IMR-90 (cell line): ENCODE data around the gene PTPRN2. TPM values are rescaled to one million over a fixed set of nuclear protein-coding genes. Genes with fewer than 3 reads are reported as not detected.

Experiments used
- ATAC-seq: fragments of 200-7000 bp; cut with Tn5 transposase; 2 replicates; pipeline ENCODE4 v1.9.1; 2020; ENCODE audit warnings: low read depth, mild to moderate bottlenecking, moderate library complexity
- BruUV-seq: library from RNA; stranded (reverse); fragments of 400-500 nt; replicated peaks from 2 replicates; lab custom pipeline; 2021; lab: Mats Ljungman, UMichigan
- CTCF ChIA-PET: fragments of 300-600 bp; formaldehyde crosslinking; extraction: SDS; loops from one replicate; lab custom pipeline; 2021; ENCODE audit warnings: antibody characterized with exemption; lab: Yijun Ruan, JAX
- POLR2A ChIA-PET: fragments of 300-600 bp; sonication (Branson Sonifier 250); formaldehyde crosslinking; loops from one replicate; lab custom pipeline; 2022; ENCODE audit warnings: antibody characterized with exemption; ENCODE audit not compliant: unreplicated experiment; lab: Charles Lee
- DNase-seq: peaks from one replicate; pipeline ENCODE4 v3.0.0; 2013
- H2AFZ ChIP-seq: replicated peaks from 2 replicates; pipeline ENCODE3; 2013; ENCODE audit warnings: low read length, mild to moderate bottlenecking; ENCODE audit not compliant: poor library complexity
- H2AK5ac ChIP-seq: 2 replicates; pipeline ENCODE4 v1.6.1; 2013; ENCODE audit warnings: low read depth, low read length, inconsistent platforms
- H2AK9ac ChIP-seq: replicated peaks from 2 replicates; pipeline ENCODE3; 2013; ENCODE audit warnings: mild to moderate bottlenecking, low read depth, low read length, moderate library complexity; ENCODE audit not compliant: poor library complexity
- H2BK120ac ChIP-seq: 2 replicates; pipeline ENCODE4 v1.6.1; 2013; ENCODE audit warnings: low read depth, low read length, inconsistent platforms
- H2BK15ac ChIP-seq: 3 replicates; pipeline ENCODE4 v1.6.1; 2013; ENCODE audit warnings: low read depth, low read length, inconsistent platforms
- H2BK20ac ChIP-seq: 2 replicates; pipeline ENCODE4 v1.6.1; 2013; ENCODE audit warnings: low read depth, mild to moderate bottlenecking, inconsistent platforms, low read length, moderate library complexity
- H2BK5ac ChIP-seq: 2 replicates; pipeline ENCODE4 v1.6.1; 2013; ENCODE audit warnings: mild to moderate bottlenecking, low read depth, low read length, inconsistent platforms; ENCODE audit not compliant: poor library complexity, severe bottlenecking
- H3K14ac ChIP-seq: replicated peaks from 2 replicates; pipeline ENCODE4 v1.6.1; 2013; ENCODE audit warnings: low read depth, low read length, inconsistent platforms
- H3K18ac ChIP-seq: 2 replicates; pipeline ENCODE4 v1.6.1; 2013; ENCODE audit warnings: low read depth, low read length, control low read depth
- H3K23ac ChIP-seq: 2 replicates; pipeline ENCODE4 v1.6.1; 2013; ENCODE audit warnings: low read depth, low read length, inconsistent platforms
- H3K27ac ChIP-seq: 2 replicates; pipeline ENCODE4 v1.5.1; 2013; ENCODE audit warnings: mild to moderate bottlenecking, control low read depth, low read length; ENCODE audit not compliant: insufficient read depth
- H3K27me3 ChIP-seq: 2 replicates; pipeline ENCODE4 v1.6.1; 2013; ENCODE audit warnings: low read length; ENCODE audit not compliant: control insufficient read depth, insufficient read depth
- H3K36me3 ChIP-seq: 2 replicates; pipeline ENCODE4 v1.6.1; 2013; ENCODE audit warnings: low read length, mixed read lengths; ENCODE audit not compliant: control insufficient read depth, insufficient read depth
- H3K4ac ChIP-seq: 2 replicates; pipeline ENCODE4 v1.6.1; 2013; ENCODE audit warnings: low read depth, low read length, inconsistent platforms
- H3K4me1 ChIP-seq: 2 replicates; pipeline ENCODE4 v1.6.1; 2013; ENCODE audit warnings: low read length, mixed read lengths; ENCODE audit not compliant: control insufficient read depth, insufficient read depth
- H3K4me2 ChIP-seq: 2 replicates; pipeline ENCODE4 v1.6.1; 2013; ENCODE audit warnings: low read depth, mild to moderate bottlenecking, control low read depth, low read length, moderate library complexity
- H3K4me3 ChIP-seq: 2 replicates; pipeline ENCODE4 v1.5.1; 2013; ENCODE audit warnings: low read depth, mild to moderate bottlenecking, control low read depth, low read length, moderate library complexity; ENCODE audit not compliant: insufficient read depth
- H3K56ac ChIP-seq: 2 replicates; pipeline ENCODE4 v1.6.1; 2013; ENCODE audit warnings: low read length, inconsistent platforms; ENCODE audit not compliant: insufficient read depth; ENCODE audit errors: extremely low read depth
- H3K79me1 ChIP-seq, 2 experiments: 2 replicates each; pipeline ENCODE4 v1.6.1; 2013; ENCODE audit warnings: low read length in 2 of 2, inconsistent platforms in 1 of 2, low read depth in 1 of 2
- H3K9ac ChIP-seq: 2 replicates; pipeline ENCODE4 v1.6.1; 2013; ENCODE audit warnings: low read depth, low read length, control low read depth
- H3K9me1 ChIP-seq: 2 replicates; pipeline ENCODE4 v1.6.1; 2013; ENCODE audit warnings: low read length, inconsistent platforms; ENCODE audit not compliant: insufficient read depth
- H3K9me3 ChIP-seq: 2 replicates; pipeline ENCODE4 v1.6.1; 2013; ENCODE audit warnings: low read length; ENCODE audit not compliant: control insufficient read depth, insufficient read depth
- H4K20me1 ChIP-seq: 2 replicates; pipeline ENCODE4 v1.6.1; 2013; ENCODE audit warnings: low read length, inconsistent platforms; ENCODE audit not compliant: insufficient read depth
- H4K5ac ChIP-seq: 2 replicates; pipeline ENCODE4 v1.6.1; 2013; ENCODE audit warnings: mild to moderate bottlenecking, low read depth, low read length, control low read depth
- H4K8ac ChIP-seq, 2 experiments: 2 replicates each; pipeline ENCODE4 v1.6.1; 2013; ENCODE audit warnings: low read depth in 2 of 2, low read length in 2 of 2, control low read depth in 1 of 2, inconsistent platforms in 1 of 2
- H4K91ac ChIP-seq: 2 replicates; pipeline ENCODE4 v1.6.1; 2013; ENCODE audit warnings: low read depth, low read length, inconsistent platforms; ENCODE audit not compliant: insufficient read depth
- BHLHE40 ChIP-seq: fragments of 150-350 bp; IDR thresholded peaks from 2 replicates; pipeline ENCODE4 v1.6.1; 2016; ENCODE audit warnings: mild to moderate bottlenecking, low read depth, low read length
- CHD1 ChIP-seq: IDR thresholded peaks from 2 replicates; pipeline ENCODE4 v1.6.1; 2012; ENCODE audit warnings: low read depth, low read length, improper control_type of control experiment
- ELK1 ChIP-seq: fragments of 150-350 bp; IDR thresholded peaks from 2 replicates; pipeline ENCODE4 v1.6.1; 2016; ENCODE audit warnings: low read depth, mild to moderate bottlenecking, low read length, moderate library complexity, borderline replicate concordance
- MAFK ChIP-seq: IDR thresholded peaks from 2 replicates; pipeline ENCODE4 v1.6.1; 2012; ENCODE audit warnings: low read depth, low read length, improper control_type of control experiment
- MXI1 ChIP-seq: IDR thresholded peaks from 2 replicates; pipeline ENCODE4 v1.6.1; 2012; ENCODE audit warnings: low read depth, mild to moderate bottlenecking, low read length, moderate library complexity, borderline replicate concordance
- NFE2L2 ChIP-seq: fragments of 150-350 bp; IDR thresholded peaks from 2 replicates; pipeline ENCODE4 v1.6.1; 2016; ENCODE audit warnings: low read depth, mild to moderate bottlenecking, low read length
- POLR2A ChIP-seq: IDR thresholded peaks from 2 replicates; pipeline ENCODE4 v1.6.1; 2012; ENCODE audit warnings: mild to moderate bottlenecking, low read depth, low read length
- RAD21 ChIP-seq: IDR thresholded peaks from 2 replicates; pipeline ENCODE4 v1.6.1; 2012; ENCODE audit warnings: low read length, improper control_type of control experiment
- RCOR1 ChIP-seq: IDR thresholded peaks from 2 replicates; pipeline ENCODE4 v1.6.1; 2012; ENCODE audit warnings: mild to moderate bottlenecking, low read length, improper control_type of control experiment; ENCODE audit not compliant: insufficient replicate concordance
- RFX5 ChIP-seq: IDR thresholded peaks from 2 replicates; pipeline ENCODE4 v1.8.0; 2012; ENCODE audit warnings: low read depth, mild to moderate bottlenecking, low read length, moderate library complexity
- USF2 ChIP-seq: fragments of 150-350 bp; IDR thresholded peaks from 2 replicates; pipeline ENCODE4 v1.6.1; 2017; ENCODE audit warnings: mild to moderate bottlenecking, antibody characterized with exemption, low read length, low read depth
- WGBS, 2 experiments: methylation state at CpG; one replicate each; pipeline versions ENCODE4 v1.1.5 to v1.1.7; 2013; ENCODE audit warnings: missing lambda C conversion rate in 2 of 2; ENCODE audit not compliant: insufficient read length in 1 of 2; ENCODE audit errors: extremely low coverage in 2 of 2; 5-methylcytosine and 5-hydroxymethylcytosine counted together
- dilution Hi-C: fragments of 300-500 bp; cut with HindIII; formaldehyde crosslinking; loops from one replicate; pipeline ENCODE4 v1.14.3; 2018; ENCODE audit warnings: low sequenced_read_pairs; ENCODE audit not compliant: unreplicated experiment
- in situ Hi-C: fragments of 300-500 bp; cut with MboI; formaldehyde crosslinking; loops from 3 replicates; pipeline ENCODE4 v1.14.3; 2019; ENCODE audit warnings: low sequenced_read_pairs, inconsistent platforms, mixed read lengths
- intact Hi-C: fragments of 100-400 bp; cut with micrococcal nuclease; formaldehyde crosslinking; loops from 2 replicates; pipeline ENCODE4 v1.10.0; 2022
- polyA plus RNA-seq, 3 experiments: library from polyadenylated mRNA; depleted of rRNA; stranded (reverse); fragments of >200 nt; gene quantifications; 2 replicates each; pipeline ENCODE4 v1.2.3, GENCODE V29; 2012; ENCODE audit warnings: low replicate concordance in 1 of 3
- total RNA-seq: library from RNA; depleted of rRNA; stranded (reverse); fragments of >200 nt; gene quantifications from 2 replicates; pipeline ENCODE4 v1.2.3, GENCODE V29; 2012

PTPRN2 gene
- total and polyA plus RNA-seq, 2 of the 4 experiments (the other 2 are of a cell fraction): 0.03 TPM; not detected in 1

- no peak overlapping the region for H4K8ac ChIP-seq
- H3K4ac ChIP-seq: no peak overlapping the region
- H3K4me1 ChIP-seq: no peaks in the 10 kb centered on the region
- in situ Hi-C loops: no loop called here
- POLR2A ChIA-PET: no interaction called here
- H2BK120ac ChIP-seq: no peak overlapping the region
- H3K4me3 ChIP-seq: no peak overlapping the region
- intact Hi-C loops: no loop called here
- no peak overlapping the region for H4K91ac ChIP-seq
- no peak overlapping the region for H2BK5ac ChIP-seq
- no peak overlapping the region for H3K4me2 ChIP-seq
- H3K56ac ChIP-seq: no peak overlapping the region
- H3K18ac ChIP-seq: no peak overlapping the region
- H3K23ac ChIP-seq: no peak overlapping the region
- WGBS, 2 experiments: 41% methylated on average over 5 of the region's 16 CpGs; no CpG with 5 or more reads in 1 of the 2 experiments
- H4K5ac ChIP-seq: no peak overlapping the region
- no TSS peak for BruUV-seq
- no peak overlapping the region for H3K27ac ChIP-seq
- no peaks in the 10 kb centered on the region for H3K9me1 ChIP-seq
- H2BK15ac ChIP-seq: no peak overlapping the region
- H3K9me3 ChIP-seq: peaks cover 64% of the 10 kb centered on the region
- H3K9ac ChIP-seq: no peak overlapping the region
- DNase-seq (no peak), ATAC-seq (no peak)
- CTCF ChIA-PET: no interaction called here
- H3K27me3 ChIP-seq: no peaks in the 10 kb centered on the region
- H2AFZ ChIP-seq: no peak overlapping the region
- H2BK20ac ChIP-seq: no peak overlapping the region
- H3K79me1 ChIP-seq: no peaks in the 10 kb centered on the region
- no peaks in the 10 kb centered on the region for H3K36me3 ChIP-seq
- no peak overlapping the region for H3K14ac ChIP-seq
- no peak overlapping the region for H2AK9ac ChIP-seq
- H4K20me1 ChIP-seq: no peaks in the 10 kb centered on the region
- dilution Hi-C loops: no loop called here
- TF ChIP-seq RFX5: no peak
- TF ChIP-seq CHD1: no peak
- TF ChIP-seq POLR2A: no peak
- no peak for TF ChIP-seq MAFK
- no peak for TF ChIP-seq BHLHE40
- TF ChIP-seq MXI1: no peak
- no peak for TF ChIP-seq RAD21
- no peak for TF ChIP-seq RCOR1
- TF ChIP-seq USF2: no peak
- no peak for TF ChIP-seq ELK1
- TF ChIP-seq NFE2L2: no peak
- H2AK5ac ChIP-seq: no peak overlapping the region
Measured at GRCh38 chr7:157832006-157832405, 755.6 kb downstream of the PTPRN2 start.
